Endodermal cell (in vitro differentiated cells): ENCODE data around the gene PPM1L. TPM values are rescaled to one million over a fixed set of nuclear protein-coding genes. Genes with fewer than 3 reads are reported as not detected.
A peak's percentile ranks its signal among the peaks of the same experiment; 100 is the strongest.

Experiments used
- DNase-seq: peaks from one replicate; pipeline ENCODE4 v3.0.0-alpha.2; 2017
- H3K27ac ChIP-seq: 2 replicates; pipeline ENCODE4 v1.5.1; 2013; ENCODE audit warnings: mild to moderate bottlenecking, low read depth, low read length, moderate library complexity
- H3K27me3 ChIP-seq: 2 replicates; pipeline ENCODE4 v1.6.1; 2013; ENCODE audit warnings: mild to moderate bottlenecking, low read length, moderate library complexity; ENCODE audit not compliant: insufficient read depth, control insufficient read depth, poor library complexity, severe bottlenecking
- H3K36me3 ChIP-seq: 2 replicates; pipeline ENCODE4 v1.7.0; 2013; ENCODE audit warnings: mild to moderate bottlenecking, low read length, moderate library complexity; ENCODE audit not compliant: control insufficient read depth, insufficient read depth
- H3K4me1 ChIP-seq: one replicate; pipeline ENCODE4 v1.7.0; 2013; ENCODE audit warnings: low read length; ENCODE audit not compliant: control insufficient read depth, insufficient read depth
- H3K4me3 ChIP-seq: 2 replicates; pipeline ENCODE4 v1.5.1; 2013; ENCODE audit warnings: mild to moderate bottlenecking, low read length, moderate library complexity
- H3K9ac ChIP-seq: 2 replicates; pipeline ENCODE4 v1.6.1; 2013; ENCODE audit warnings: mild to moderate bottlenecking, low read length, moderate library complexity; ENCODE audit not compliant: poor library complexity, severe bottlenecking; ENCODE audit errors: extremely low read depth
- H3K9me3 ChIP-seq: 2 replicates; pipeline ENCODE4 v1.6.1; 2013; ENCODE audit warnings: mild to moderate bottlenecking, low read length, moderate library complexity; ENCODE audit not compliant: control insufficient read depth
- H3K27ac Mint-ChIP-seq: 2 replicates; pipeline ENCODE4 v1.8.0; 2020; ENCODE audit warnings: mixed read lengths
- H3K27me3 Mint-ChIP-seq: 2 replicates; pipeline ENCODE4 v1.8.0; 2021; ENCODE audit warnings: mild to moderate bottlenecking, mixed read lengths; ENCODE audit not compliant: insufficient read depth
- H3K36me3 Mint-ChIP-seq: 2 replicates; pipeline ENCODE4 v1.8.0; 2020; ENCODE audit warnings: low read depth, mixed read lengths
- H3K4me1 Mint-ChIP-seq: 2 replicates; pipeline ENCODE4 v1.8.0; 2020; ENCODE audit warnings: mixed read lengths
- H3K4me3 Mint-ChIP-seq: 2 replicates; pipeline ENCODE4 v1.8.0; 2020; ENCODE audit warnings: mild to moderate bottlenecking, moderate library complexity, mixed read lengths
- H3K9me3 Mint-ChIP-seq: 2 replicates; pipeline ENCODE4 v1.8.0; 2020; ENCODE audit warnings: mild to moderate bottlenecking, mixed read lengths
- WGBS, 2 experiments: methylation state at CpG; one replicate each; pipeline versions ENCODE4 v1.1.5 to v1.1.7; 2013; ENCODE audit warnings: missing lambda C conversion rate in 2 of 2, mixed read lengths in 1 of 2; ENCODE audit not compliant: insufficient coverage in 1 of 2, insufficient read length in 1 of 2; 5-methylcytosine and 5-hydroxymethylcytosine counted together
- total RNA-seq, 2 donors: library from RNA; stranded (reverse); fragmentation: NEBNext Ultra II Directional in 1 of 2; extraction: Animal tissue kit (Norgen Biotek cat#: 25700) in 1 of 2; gene quantifications; 2 replicates in 1 of 2; 3 replicates in 1 of 2; pipeline ENCODE4 v1.2.1, GENCODE V29; 2021
- TF ChIP-seq, protein P1 (sequence below): fragments of 200-600 bp; sonication (generic); conservative IDR thresholded peaks from 2 replicates; pipeline ENCODE4 v1.5.0; 2021; ENCODE audit warnings: antibody characterized with exemption, mild to moderate bottlenecking

PPM1L gene
- total RNA-seq, 2 donors from 2014 or later: 1.6 to 3.3 TPM

DNA sequence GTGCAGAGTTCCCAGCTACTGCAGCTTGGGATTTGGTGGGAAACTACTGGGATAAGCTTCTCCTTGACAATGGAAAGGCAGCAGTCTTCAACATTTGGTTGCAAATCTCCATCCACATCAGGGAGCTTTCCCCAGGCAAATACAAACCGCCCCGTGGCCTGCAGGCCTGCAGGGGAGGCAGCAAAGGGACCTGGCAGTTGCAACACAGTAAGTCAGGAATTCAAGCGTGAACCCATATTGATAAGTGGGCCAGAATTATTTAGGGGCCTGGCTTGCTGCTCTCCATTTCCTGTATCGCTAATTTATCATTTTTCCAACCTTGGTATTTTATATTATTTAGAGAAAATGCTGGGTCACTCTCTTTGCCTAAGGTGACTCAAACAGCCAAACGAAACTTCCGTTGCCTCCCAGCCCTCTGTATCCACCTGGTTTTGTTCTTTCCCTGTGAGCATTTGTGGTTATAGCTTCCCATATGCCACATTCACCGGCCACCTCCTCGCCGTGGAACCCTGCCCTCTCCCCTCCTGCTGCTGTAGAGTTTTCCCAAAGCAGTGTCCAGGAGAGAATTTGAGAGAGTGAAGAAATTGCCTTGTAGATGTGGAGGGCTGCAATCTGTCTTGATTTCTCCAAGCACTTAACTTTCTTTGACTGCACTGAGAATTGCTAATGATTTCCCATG is 314.4 kb downstream of the PPM1L start:
- no peaks in the 10 kb centered on the region for H3K27me3 ChIP-seq
- no peak overlapping the region for H3K9ac ChIP-seq
- Mint-ChIP-seq H3K4me1 (no peaks in the 10 kb centered on the region), H3K36me3 (no peaks in the 10 kb centered on the region), H3K27ac (no peak overlapping the region), H3K4me3 (no peak overlapping the region), H3K9me3 (no peaks in the 10 kb centered on the region), H3K27me3 (no peaks in the 10 kb centered on the region)
- H3K27ac ChIP-seq: no peak overlapping the region
- TF ChIP-seq, protein P1, sequence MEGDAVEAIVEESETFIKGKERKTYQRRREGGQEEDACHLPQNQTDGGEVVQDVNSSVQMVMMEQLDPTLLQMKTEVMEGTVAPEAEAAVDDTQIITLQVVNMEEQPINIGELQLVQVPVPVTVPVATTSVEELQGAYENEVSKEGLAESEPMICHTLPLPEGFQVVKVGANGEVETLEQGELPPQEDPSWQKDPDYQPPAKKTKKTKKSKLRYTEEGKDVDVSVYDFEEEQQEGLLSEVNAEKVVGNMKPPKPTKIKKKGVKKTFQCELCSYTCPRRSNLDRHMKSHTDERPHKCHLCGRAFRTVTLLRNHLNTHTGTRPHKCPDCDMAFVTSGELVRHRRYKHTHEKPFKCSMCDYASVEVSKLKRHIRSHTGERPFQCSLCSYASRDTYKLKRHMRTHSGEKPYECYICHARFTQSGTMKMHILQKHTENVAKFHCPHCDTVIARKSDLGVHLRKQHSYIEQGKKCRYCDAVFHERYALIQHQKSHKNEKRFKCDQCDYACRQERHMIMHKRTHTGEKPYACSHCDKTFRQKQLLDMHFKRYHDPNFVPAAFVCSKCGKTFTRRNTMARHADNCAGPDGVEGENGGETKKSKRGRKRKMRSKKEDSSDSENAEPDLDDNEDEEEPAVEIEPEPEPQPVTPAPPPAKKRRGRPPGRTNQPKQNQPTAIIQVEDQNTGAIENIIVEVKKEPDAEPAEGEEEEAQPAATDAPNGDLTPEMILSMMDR: no peak
- H3K4me3 ChIP-seq: no peak overlapping the region
- H3K36me3 ChIP-seq: no peaks in the 10 kb centered on the region
- no peaks in the 10 kb centered on the region for H3K9me3 ChIP-seq
- peak; percentile 58 for DNase-seq
- H3K4me1 ChIP-seq: no peaks in the 10 kb centered on the region
- WGBS, 2 experiments: 81 to 86% methylated on average over 4 to 9 of the region's 9 CpGs

GRCh38 chr3:161070980-161071663 is 315.1 kb downstream of the PPM1L start:
- Mint-ChIP-seq H3K4me1 (no peaks in the 10 kb centered on the region), H3K36me3 (no peaks in the 10 kb centered on the region), H3K9me3 (no peaks in the 10 kb centered on the region), H3K4me3 (no peak overlapping the region), H3K27me3 (no peaks in the 10 kb centered on the region), H3K27ac (no peak overlapping the region)
- Histone ChIP-seq H3K27ac (no peak overlapping the region), H3K4me1 (no peaks in the 10 kb centered on the region), H3K4me3 (no peak overlapping the region), H3K27me3 (no peaks in the 10 kb centered on the region), H3K9ac (no peak overlapping the region), H3K9me3 (no peaks in the 10 kb centered on the region), H3K36me3 (no peaks in the 10 kb centered on the region)
- WGBS, 2 experiments: 93% methylated on average over 5 to 6 of the region's 6 CpGs
- DNase-seq: no peak
- TF ChIP-seq, protein P1: no peak

DNA sequence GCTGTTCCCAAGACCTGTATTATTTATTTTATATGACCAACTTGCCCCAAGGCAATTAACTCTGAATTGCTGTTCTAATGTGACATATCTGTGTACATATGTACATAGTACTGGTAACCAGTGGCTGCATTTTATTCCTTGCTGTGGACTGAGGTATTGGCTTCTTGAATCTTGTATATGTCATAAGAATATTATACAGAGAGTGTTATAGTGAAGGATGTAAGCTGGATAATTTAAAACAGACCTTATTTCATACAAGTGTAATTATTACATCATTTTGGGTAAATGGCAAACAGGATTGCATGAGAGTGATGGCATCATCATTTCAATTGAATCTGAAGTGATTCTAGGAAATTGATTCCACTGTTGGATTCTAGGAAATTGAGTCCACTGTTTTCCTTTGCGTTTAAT is 316.2 kb downstream of the PPM1L start:
- TF ChIP-seq, protein P1: no peak
- H3K36me3 Mint-ChIP-seq: no peaks in the 10 kb centered on the region
- H3K9me3 Mint-ChIP-seq: no peaks in the 10 kb centered on the region
- Histone ChIP-seq H3K4me3 (no peak overlapping the region), H3K9ac (no peak overlapping the region), H3K4me1 (no peaks in the 10 kb centered on the region), H3K27ac (no peak overlapping the region), H3K27me3 (no peaks in the 10 kb centered on the region), H3K9me3 (no peaks in the 10 kb centered on the region), H3K36me3 (no peaks in the 10 kb centered on the region)
- no peaks in the 10 kb centered on the region for H3K4me1 Mint-ChIP-seq
- no peak overlapping the region for H3K27ac Mint-ChIP-seq
- H3K27me3 Mint-ChIP-seq: no peaks in the 10 kb centered on the region
- WGBS, 2 experiments: 80 to 90% methylated on average over 1 of the region's 1 CpG
- no peak for DNase-seq
- no peak overlapping the region for H3K4me3 Mint-ChIP-seq
